ENCODE results near the gene DENND1A. TPM values are rescaled to one million over a fixed set of nuclear protein-coding genes. Genes with fewer than 3 reads are reported as not detected.

The DENND1A gene
- total RNA-seq, 1 donor from 2014 or later = 18.5 TPM

- no peak overlapping the region for H3K4me3 Mint-ChIP-seq
- no peak overlapping the region for H3K27ac Mint-ChIP-seq
- no peaks in the 10 kb centered on the region for H3K4me1 Mint-ChIP-seq (ENCODE audit: low read depth)
- intact Hi-C loops (cut with micrococcal nuclease) = no loop called here
- no peaks in the 10 kb centered on the region for H3K27me3 Mint-ChIP-seq (ENCODE audit: insufficient read depth)
- H3K9me3 Mint-ChIP-seq = no peaks in the 10 kb centered on the region
- no peaks in the 10 kb centered on the region for H3K36me3 Mint-ChIP-seq (ENCODE audit: low read depth)
- DNase-seq (ENCODE audit: low spot score) = no peak
Measured at GRCh38 chr9:123454361-123454760, 475.6 kb downstream of the DENND1A start.

DNA sequence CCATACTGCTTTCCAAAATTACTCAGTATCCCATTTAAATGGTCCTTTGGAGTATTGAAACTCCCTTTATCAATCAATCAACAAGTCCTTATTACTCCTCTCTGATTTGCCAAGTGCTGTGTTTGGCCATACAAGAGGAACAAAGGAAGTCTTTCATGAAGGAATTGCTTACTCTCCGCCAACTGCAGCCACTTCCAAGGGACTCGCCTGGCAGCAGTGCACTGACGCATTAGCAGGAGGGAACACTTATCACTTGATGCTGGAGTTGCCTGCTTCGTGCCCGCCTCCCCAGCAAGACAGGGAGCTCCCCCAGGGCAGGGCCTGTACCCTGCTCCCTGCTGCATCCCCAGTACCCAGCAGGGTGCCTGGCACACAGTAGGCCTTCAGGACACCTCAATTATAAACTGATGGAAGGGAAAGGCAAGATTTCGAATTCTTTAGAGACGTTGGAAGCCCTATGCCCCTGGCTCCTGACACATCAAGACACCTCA is 476.1 kb downstream of the DENND1A start:
- H3K36me3 Mint-ChIP-seq (ENCODE audit: low read depth) = no peaks in the 10 kb centered on the region
- no peak for DNase-seq (ENCODE audit: low spot score)
- no peak overlapping the region for H3K27ac Mint-ChIP-seq
- no peaks in the 10 kb centered on the region for H3K9me3 Mint-ChIP-seq
- no peaks in the 10 kb centered on the region for H3K27me3 Mint-ChIP-seq (ENCODE audit: insufficient read depth)
- no peak overlapping the region for H3K4me3 Mint-ChIP-seq
- intact Hi-C loops (cut with micrococcal nuclease) = no loop called here
- H3K4me1 Mint-ChIP-seq (ENCODE audit: low read depth) = no peaks in the 10 kb centered on the region

- Mint-ChIP-seq H3K9me3 (no peaks in the 10 kb centered on the region), H3K4me3 (no peak overlapping the region), H3K27ac (no peak overlapping the region), H3K27me3 (ENCODE audit: insufficient read depth) (no peaks in the 10 kb centered on the region), H3K4me1 (ENCODE audit: low read depth) (no peaks in the 10 kb centered on the region), H3K36me3 (ENCODE audit: low read depth) (no peaks in the 10 kb centered on the region)
- intact Hi-C loops (cut with micrococcal nuclease) = no loop called here
- DNase-seq (ENCODE audit: low spot score) = no peak
Measured at GRCh38 chr9:123453076-123453667, 476.8 kb downstream of the DENND1A start.

DNA sequence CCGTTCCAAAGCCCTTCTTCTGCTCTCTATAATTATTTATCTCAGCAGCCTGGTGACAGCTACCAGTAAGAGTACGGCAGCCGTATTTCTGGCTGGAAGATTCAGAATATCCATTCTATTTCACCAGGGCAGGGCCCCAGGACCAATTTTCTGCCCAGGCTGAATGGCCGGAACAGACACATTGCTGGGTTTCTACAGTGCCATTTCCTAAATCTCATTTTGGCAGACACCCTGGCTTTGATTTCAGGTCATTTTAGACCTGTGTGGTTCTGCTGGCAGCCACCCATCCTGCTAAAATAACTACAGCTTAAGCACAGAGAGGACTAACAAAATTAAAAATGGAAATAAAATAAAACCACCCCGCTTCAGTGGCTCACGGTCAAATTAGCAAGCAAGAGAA is 478.9 kb downstream of the DENND1A start:
- H3K27me3 Mint-ChIP-seq (ENCODE audit: insufficient read depth) = no peaks in the 10 kb centered on the region
- no peak overlapping the region for H3K4me3 Mint-ChIP-seq
- no peaks in the 10 kb centered on the region for H3K9me3 Mint-ChIP-seq
- no peaks in the 10 kb centered on the region for H3K36me3 Mint-ChIP-seq (ENCODE audit: low read depth)
- intact Hi-C loops (cut with micrococcal nuclease) = no loop called here
- DNase-seq (ENCODE audit: low spot score) = no peak
- no peak overlapping the region for H3K27ac Mint-ChIP-seq
- no peaks in the 10 kb centered on the region for H3K4me1 Mint-ChIP-seq (ENCODE audit: low read depth)

DNA sequence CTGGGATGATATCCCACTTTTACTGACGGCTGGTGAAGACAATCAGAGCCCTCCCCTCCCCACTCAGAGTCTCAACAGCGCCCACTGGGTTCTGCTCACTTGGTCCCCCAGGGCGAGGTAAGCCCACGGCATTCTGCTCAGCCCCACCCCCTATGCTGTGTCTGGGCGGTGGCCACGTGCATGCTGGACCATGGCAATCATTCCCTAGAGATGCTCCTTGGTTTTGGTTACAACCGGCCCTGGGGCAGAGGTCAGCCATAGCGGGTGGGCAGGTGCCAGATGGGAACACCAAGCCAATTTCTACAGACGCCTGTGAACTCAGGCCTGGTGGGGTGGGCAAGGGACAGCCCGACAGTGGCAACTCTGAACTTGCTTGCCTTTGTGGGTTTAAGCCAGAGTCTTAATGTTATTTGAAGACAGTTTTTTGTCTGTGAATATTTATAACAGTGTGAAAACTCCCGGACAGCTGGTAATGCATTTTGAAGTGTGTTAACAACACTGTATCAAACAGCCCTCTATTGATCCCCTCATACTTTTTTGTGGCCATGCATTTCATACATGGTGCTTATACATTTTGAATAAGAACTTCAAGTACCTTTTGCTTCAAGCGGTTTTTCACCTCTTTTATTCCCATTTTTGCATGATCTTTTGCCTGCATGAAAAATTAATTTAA is 479.7 kb downstream of the DENND1A start:
- Mint-ChIP-seq H3K27ac (no peak overlapping the region), H3K9me3 (no peaks in the 10 kb centered on the region), H3K4me3 (no peak overlapping the region), H3K36me3 (ENCODE audit: low read depth) (no peaks in the 10 kb centered on the region), H3K4me1 (ENCODE audit: low read depth) (no peaks in the 10 kb centered on the region), H3K27me3 (ENCODE audit: insufficient read depth) (no peaks in the 10 kb centered on the region)
- intact Hi-C loops (cut with micrococcal nuclease) = no loop called here
- DNase-seq (ENCODE audit: low spot score) = no peak

GRCh38 chr9:123447934-123448646 is 481.8 kb downstream of the DENND1A start:
- Mint-ChIP-seq H3K4me1 (ENCODE audit: low read depth) (no peaks in the 10 kb centered on the region), H3K9me3 (no peaks in the 10 kb centered on the region), H3K27me3 (ENCODE audit: insufficient read depth) (no peaks in the 10 kb centered on the region), H3K36me3 (ENCODE audit: low read depth) (no peaks in the 10 kb centered on the region), H3K4me3 (no peak overlapping the region), H3K27ac (no peak overlapping the region)
- intact Hi-C loops (cut with micrococcal nuclease) = no loop called here
- no peak for DNase-seq (ENCODE audit: low spot score)

DNA sequence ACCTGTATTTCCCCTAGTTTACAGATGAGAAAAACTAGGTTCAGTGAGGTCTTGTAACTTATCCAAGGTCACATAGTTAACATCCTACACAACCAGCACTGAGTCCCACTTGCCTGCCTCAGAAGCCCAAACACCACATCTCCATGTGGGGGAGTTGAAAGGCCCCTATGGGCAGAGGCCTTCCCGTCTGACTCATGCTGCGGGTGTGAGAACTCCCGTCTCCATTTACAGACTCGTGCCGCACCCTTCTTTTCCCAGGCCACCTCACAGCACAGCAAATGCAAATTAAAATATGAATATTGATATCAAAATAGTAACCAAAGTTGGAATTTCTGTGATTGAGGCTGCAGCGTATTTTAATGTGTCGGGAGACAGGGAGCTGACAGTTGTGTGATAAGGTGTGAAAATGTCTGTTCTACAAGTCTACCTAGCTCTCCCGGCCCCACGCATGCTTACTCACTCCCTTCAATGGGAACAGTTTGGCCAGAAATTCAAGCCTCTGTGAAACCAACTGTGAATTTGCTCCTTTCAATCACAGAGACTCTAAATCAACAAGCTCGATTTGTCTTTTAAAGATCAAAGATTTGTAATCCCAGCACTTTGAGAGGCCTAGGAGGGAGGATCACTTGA is 483.8 kb downstream of the DENND1A start:
- Mint-ChIP-seq H3K36me3 (ENCODE audit: low read depth) (no peaks in the 10 kb centered on the region), H3K4me1 (ENCODE audit: low read depth) (no peaks in the 10 kb centered on the region), H3K27ac (no peak overlapping the region), H3K27me3 (ENCODE audit: insufficient read depth) (no peaks in the 10 kb centered on the region), H3K9me3 (no peaks in the 10 kb centered on the region), H3K4me3 (no peak overlapping the region)
- no peak for DNase-seq (ENCODE audit: low spot score)
- intact Hi-C loops (cut with micrococcal nuclease) = no loop called here

DNA sequence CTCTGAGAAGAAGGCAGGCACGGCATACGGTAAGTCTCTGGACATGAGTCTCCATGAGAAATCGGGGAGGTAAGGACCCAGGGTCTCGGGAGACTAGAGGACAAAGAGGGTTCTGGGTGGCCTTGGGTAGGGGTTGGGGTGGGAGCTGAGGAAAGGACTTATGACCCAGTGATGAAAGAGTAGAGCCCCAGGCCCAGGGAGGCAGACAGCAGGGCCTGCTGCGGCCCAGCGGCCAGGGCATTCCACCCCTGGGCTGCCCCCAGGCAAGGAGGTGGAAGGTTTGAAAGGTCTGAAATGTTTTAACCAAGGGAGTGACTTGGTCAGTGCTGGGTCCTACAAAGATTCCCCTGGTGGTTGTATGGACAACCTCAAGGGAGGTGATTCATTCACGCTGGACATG is 484.8 kb downstream of the DENND1A start:
- Mint-ChIP-seq H3K36me3 (ENCODE audit: low read depth) (no peaks in the 10 kb centered on the region), H3K9me3 (no peaks in the 10 kb centered on the region), H3K4me3 (no peak overlapping the region), H3K4me1 (ENCODE audit: low read depth) (no peaks in the 10 kb centered on the region), H3K27me3 (ENCODE audit: insufficient read depth) (no peaks in the 10 kb centered on the region), H3K27ac (no peak overlapping the region)
- intact Hi-C loops (cut with micrococcal nuclease) = no loop called here
- no peak for DNase-seq (ENCODE audit: low spot score)

DNA sequence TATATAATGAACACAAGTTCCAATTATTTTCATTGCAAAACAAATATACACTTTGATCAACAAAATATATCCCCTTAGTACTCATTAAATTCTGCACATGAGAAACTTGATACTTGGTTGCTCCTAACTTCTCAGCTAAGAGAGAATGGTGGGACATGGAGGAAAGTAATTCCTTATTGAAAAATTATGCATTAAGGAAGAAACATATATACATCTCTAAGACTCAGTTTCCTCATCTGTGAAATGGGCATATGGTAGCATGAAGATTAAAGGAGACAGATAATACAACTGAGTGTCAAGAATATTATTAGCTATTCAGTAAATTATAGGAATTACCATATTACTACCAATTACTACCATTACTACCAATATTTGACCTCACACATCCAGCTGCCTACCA is 488.2 kb downstream of the DENND1A start:
- intact Hi-C loops (cut with micrococcal nuclease) = no loop called here
- no peak overlapping the region for H3K27ac Mint-ChIP-seq
- H3K27me3 Mint-ChIP-seq (ENCODE audit: insufficient read depth) = no peaks in the 10 kb centered on the region
- DNase-seq (ENCODE audit: low spot score) = no peak
- H3K4me1 Mint-ChIP-seq (ENCODE audit: low read depth) = no peaks in the 10 kb centered on the region
- H3K9me3 Mint-ChIP-seq = no peaks in the 10 kb centered on the region
- H3K4me3 Mint-ChIP-seq = no peak overlapping the region
- H3K36me3 Mint-ChIP-seq (ENCODE audit: low read depth) = no peaks in the 10 kb centered on the region

DNA sequence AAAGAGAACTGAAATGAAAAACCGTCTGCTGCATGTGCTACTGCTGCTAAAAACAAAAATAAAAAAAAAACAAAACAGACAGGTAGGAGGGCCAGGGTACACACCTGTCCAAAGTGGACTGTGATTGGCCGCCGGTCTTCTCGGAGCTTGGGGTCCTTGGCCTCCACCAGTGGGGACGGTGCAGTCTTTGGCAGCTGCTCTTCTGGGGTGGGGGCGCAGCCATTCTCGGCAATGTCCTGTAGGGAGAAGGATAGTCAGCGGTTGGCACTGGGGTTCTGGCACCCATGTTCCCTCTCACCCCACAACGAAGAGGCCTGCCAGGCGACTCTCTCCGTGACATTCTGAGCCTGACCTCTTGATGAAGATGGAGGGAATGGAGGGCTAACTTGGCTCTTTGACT is 489.7 kb downstream of the DENND1A start:
- Mint-ChIP-seq H3K4me3 (no peak overlapping the region), H3K36me3 (ENCODE audit: low read depth) (no peaks in the 10 kb centered on the region), H3K9me3 (no peaks in the 10 kb centered on the region), H3K27ac (no peak overlapping the region), H3K4me1 (ENCODE audit: low read depth) (no peaks in the 10 kb centered on the region), H3K27me3 (ENCODE audit: insufficient read depth) (no peaks in the 10 kb centered on the region)
- no peak for DNase-seq (ENCODE audit: low spot score)
- intact Hi-C loops (cut with micrococcal nuclease) = no loop called here

DNA sequence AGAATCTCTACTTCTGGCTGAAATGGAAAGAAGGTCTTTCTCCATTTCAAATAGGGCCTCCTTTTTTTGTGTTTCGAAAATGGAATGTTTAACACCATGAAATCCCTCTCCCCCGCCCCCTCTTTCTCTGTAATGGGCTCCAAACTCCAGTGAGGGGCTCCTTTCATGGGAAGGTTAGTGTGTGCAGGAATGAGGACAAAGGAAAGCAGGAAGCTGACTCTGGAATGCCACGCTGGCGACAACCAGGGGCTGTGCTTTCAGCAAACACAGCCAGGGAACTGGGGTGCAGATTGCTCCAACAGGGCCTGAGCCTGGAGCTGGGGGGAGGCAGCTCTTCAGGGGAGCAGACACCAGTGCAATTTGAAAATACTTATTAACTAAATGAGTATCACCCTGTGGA is 491.1 kb downstream of the DENND1A start:
- no peaks in the 10 kb centered on the region for H3K9me3 Mint-ChIP-seq
- no peaks in the 10 kb centered on the region for H3K4me1 Mint-ChIP-seq (ENCODE audit: low read depth)
- H3K27me3 Mint-ChIP-seq (ENCODE audit: insufficient read depth) = no peaks in the 10 kb centered on the region
- intact Hi-C loops (cut with micrococcal nuclease) = no loop called here
- no peak for DNase-seq (ENCODE audit: low spot score)
- H3K36me3 Mint-ChIP-seq (ENCODE audit: low read depth) = no peaks in the 10 kb centered on the region
- no peak overlapping the region for H3K27ac Mint-ChIP-seq
- no peak overlapping the region for H3K4me3 Mint-ChIP-seq

- H3K36me3 Mint-ChIP-seq (ENCODE audit: low read depth) = no peaks in the 10 kb centered on the region
- no peaks in the 10 kb centered on the region for H3K9me3 Mint-ChIP-seq
- H3K4me3 Mint-ChIP-seq = no peak overlapping the region
- no peak overlapping the region for H3K27ac Mint-ChIP-seq
- intact Hi-C loops (cut with micrococcal nuclease) = no loop called here
- no peaks in the 10 kb centered on the region for H3K27me3 Mint-ChIP-seq (ENCODE audit: insufficient read depth)
- no peak for DNase-seq (ENCODE audit: low spot score)
- H3K4me1 Mint-ChIP-seq (ENCODE audit: low read depth) = no peaks in the 10 kb centered on the region
Measured at GRCh38 chr9:123438321-123438720, 491.6 kb downstream of the DENND1A start.

DNA sequence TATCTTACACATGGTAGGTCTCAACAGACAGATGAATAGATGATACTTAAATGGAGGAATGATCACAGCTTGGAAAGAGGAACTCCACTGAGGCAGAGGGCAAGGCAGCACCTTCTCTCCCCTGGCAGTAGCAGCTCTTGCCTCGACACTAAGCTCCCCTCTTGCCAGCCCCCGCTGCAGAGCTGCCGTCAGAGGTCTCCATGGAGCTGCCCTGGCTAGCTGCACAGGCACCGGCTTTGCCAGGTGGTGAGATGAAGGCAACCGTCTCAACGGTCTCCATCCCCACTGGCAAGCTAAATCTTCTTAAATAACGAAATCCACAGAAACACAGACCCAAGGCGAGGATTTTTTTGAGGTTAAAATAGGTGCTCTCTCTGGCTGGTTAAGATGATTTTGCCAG is 492.7 kb downstream of the DENND1A start:
- no peaks in the 10 kb centered on the region for H3K4me1 Mint-ChIP-seq (ENCODE audit: low read depth)
- no peaks in the 10 kb centered on the region for H3K9me3 Mint-ChIP-seq
- intact Hi-C loops (cut with micrococcal nuclease) = no loop called here
- no peak overlapping the region for H3K27ac Mint-ChIP-seq
- H3K4me3 Mint-ChIP-seq = no peak overlapping the region
- no peaks in the 10 kb centered on the region for H3K36me3 Mint-ChIP-seq (ENCODE audit: low read depth)
- DNase-seq (ENCODE audit: low spot score) = no peak
- H3K27me3 Mint-ChIP-seq (ENCODE audit: insufficient read depth) = no peaks in the 10 kb centered on the region

Measured in activated T-helper 1 cell treated with anti-CD3 and anti-CD28 coated beads, Interleukin-12 subunit alpha, Interleukin-12 subunit beta, Interleukin-2, Interleukin-4 antibody, amounts not matched to agents 30 ng/mL and 10 ng/mL and 1 ng/mL, durations not matched to agents 14 hours and 24 hours and 36 hours (primary cell).